ENCODE measurements around the gene USP30. TPM values are rescaled to one million over a fixed set of nuclear protein-coding genes. Genes with fewer than 3 reads are reported as not detected.

The USP30 gene
- polyA plus RNA-seq, 3 donors from 2014 or later = 10.2 to 17.5 (median 12.8) TPM

DNA sequence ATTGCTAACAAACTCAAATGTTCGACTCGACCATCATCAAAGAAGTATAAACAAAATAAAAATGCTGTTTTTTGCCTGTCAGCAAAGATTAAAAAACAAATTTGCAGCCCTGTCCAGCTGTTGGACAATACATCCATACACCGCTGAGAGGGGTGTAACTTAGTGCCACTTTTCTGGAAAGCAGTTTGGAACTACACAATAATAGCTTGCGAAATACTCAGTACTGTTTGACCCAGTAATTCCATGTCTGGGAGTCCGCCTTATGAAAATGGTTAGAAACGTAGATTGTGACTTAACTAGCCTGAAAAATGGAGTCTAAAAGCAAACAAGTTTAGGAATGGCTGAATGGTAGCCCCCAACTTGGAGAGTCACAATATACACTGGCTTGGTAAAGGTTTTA is 6.4 kb downstream of the USP30 start:
- H3K9me3 Mint-ChIP-seq = no peaks in the 10 kb centered on the region
- peaks cover 14 to 19% (median 15%) of the 10 kb centered on the region in 3 donors for H3K36me3 Mint-ChIP-seq
- H3K4me1 Mint-ChIP-seq = peaks cover 8 to 10% of the 10 kb centered on the region in 2 donors
- no peak for DNase-seq
- H3K27me3 Mint-ChIP-seq (ENCODE audit: low read depth in 3 of 3) = no peaks in the 10 kb centered on the region
- H3K4me3 Mint-ChIP-seq = no peak overlapping the region
- no peak overlapping the region for H3K27ac Mint-ChIP-seq

DNA sequence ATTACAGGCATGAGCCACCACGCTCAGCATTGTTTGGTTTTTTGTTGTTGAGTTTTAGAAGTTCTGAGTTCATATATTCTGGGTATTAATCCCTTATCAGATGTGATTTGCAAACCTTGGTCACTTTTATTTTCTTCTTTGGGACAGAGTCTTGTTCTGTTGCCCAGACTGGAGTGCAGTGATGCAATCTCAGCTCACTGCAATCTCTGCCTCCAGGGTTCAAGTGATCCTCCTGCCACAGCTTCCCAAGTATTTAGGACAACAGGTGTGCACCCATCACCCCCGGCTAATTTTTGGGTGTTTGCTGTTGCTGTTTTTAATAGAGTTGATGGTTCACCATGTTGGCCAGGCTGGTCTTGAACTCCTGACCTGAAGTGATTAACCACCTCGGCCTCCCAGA is 11.8 kb downstream of the USP30 start:
- no peak overlapping the region for H3K27ac Mint-ChIP-seq
- H3K4me1 Mint-ChIP-seq = no peaks in the 10 kb centered on the region
- H3K4me3 Mint-ChIP-seq = no peak overlapping the region
- H3K36me3 Mint-ChIP-seq = peaks cover 12 to 27% (median 14%) of the 10 kb centered on the region in 3 donors
- no peak for DNase-seq
- H3K9me3 Mint-ChIP-seq = no peaks in the 10 kb centered on the region
- H3K27me3 Mint-ChIP-seq (ENCODE audit: low read depth in 3 of 3) = no peaks in the 10 kb centered on the region

DNA sequence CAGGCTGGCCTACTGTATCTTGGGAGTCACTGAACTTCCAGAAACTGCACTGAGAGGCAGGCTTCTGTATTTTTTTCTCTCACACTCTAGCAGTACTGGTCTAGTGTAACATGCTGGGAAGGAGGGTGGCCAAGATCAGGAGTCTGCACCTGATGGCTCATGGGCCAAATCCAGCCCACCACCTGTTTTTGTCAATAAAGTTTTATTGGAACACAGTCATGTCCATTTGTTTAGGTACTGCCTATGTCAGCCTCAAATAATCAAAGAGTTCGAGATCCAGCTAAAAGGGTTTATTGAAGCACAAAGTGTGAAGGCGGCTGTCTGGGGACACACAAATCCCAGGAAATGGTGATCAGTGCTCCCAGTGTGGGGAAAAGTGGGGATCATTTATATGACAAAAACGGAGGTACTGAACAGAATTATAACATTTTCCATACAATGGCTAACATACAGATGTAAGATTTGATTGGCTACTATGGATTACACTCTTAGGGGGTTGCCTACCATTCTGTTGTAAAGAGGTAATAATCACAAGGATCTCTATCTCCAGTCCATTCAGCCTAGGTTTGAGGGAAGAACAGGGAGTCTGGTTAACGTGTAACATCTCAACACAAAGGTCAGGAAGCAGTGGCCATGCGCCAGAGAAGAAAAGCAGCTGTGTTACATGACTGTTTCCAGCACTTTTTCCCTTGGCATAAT is 12.9 kb downstream of the USP30 start:
- Mint-ChIP-seq H3K27ac (peak overlapping the region in 1 of 6 donors; percentile 37), H3K4me1 (no peaks in the 10 kb centered on the region), H3K9me3 (no peaks in the 10 kb centered on the region), H3K4me3 (no peak overlapping the region), H3K27me3 (ENCODE audit: low read depth in 3 of 3) (no peaks in the 10 kb centered on the region), H3K36me3 (peaks cover 16 to 33% (median 25%) of the 10 kb centered on the region in 3 donors)
- no peak for DNase-seq

DNA sequence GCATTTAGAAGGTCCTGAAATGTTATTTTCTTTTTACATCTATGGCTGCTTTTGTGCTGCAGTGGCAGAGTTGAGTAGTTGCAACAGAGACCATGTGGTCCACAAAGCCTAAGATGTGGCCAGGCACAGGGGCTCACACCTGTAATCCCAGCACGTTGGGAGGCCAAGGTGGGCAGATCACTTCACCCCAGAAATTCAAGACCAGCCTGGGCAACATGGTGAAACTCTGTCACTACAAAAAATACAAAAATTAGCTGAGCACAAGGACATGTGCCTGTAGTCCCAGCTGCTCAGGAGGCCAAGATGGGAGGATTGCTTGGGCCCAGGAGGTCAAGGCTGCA is 13.4 kb downstream of the USP30 start:
- Mint-ChIP-seq H3K4me3 (no peak overlapping the region), H3K27ac (no peak overlapping the region), H3K36me3 (peaks cover 16 to 37% (median 31%) of the 10 kb centered on the region in 3 donors), H3K4me1 (no peaks in the 10 kb centered on the region), H3K27me3 (ENCODE audit: low read depth in 3 of 3) (no peaks in the 10 kb centered on the region), H3K9me3 (no peaks in the 10 kb centered on the region)
- no peak for DNase-seq

DNA sequence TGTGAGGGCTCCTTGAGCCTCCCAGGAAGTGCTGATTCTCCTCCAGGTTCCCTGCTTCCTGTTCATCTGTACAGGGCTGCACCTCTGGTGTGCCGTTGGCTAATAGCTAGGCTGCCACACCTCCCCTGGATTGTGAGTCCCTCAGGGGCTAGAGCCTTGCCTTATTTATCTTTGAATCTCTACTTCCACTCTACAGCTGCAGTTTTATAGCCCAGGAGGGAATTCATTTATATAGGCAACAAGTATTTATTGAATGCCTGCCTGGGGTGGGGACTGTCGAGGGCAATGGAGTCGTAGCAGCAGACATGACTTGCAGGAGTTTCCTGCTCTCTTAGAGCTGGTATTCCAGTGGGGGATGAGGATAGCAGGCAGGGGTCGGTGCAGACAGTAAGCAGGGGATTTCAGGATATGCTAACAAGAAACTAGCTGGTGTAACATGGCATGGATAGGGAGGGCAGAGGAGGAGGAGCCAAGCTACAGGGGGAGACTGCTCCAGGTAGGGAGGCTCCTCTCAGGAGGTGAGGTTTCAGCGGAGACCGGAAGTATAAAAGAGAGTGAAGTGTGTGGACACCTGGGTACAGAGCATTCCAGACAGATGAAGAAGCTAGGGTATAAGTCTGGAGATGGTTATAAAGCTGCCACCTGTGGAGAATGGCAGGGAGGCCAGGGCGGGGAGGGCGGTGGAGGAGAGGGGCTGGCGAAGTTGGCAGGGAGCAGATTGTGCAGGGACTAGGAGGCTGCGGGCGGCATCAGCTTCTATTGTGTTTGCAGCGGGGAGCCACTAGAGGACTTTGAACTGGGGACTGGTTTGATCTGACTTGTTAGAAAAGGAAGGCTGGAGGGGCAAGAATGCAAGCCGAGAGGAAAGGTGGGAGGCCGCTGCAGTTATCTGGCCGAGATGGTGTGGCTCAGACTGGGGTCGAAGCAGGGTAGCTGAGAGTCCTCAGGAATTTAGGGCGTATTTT is 17.2 kb downstream of the USP30 start:
- H3K36me3 Mint-ChIP-seq = peaks cover 26 to 55% (median 40%) of the 10 kb centered on the region in 3 donors
- DNase-seq = no peak
- H3K4me1 Mint-ChIP-seq = no peaks in the 10 kb centered on the region
- no peaks in the 10 kb centered on the region for H3K27me3 Mint-ChIP-seq (ENCODE audit: low read depth in 3 of 3)
- peak overlapping the region in 1 of 6 donors; percentile 12 for H3K27ac Mint-ChIP-seq
- H3K4me3 Mint-ChIP-seq = no peak overlapping the region
- no peaks in the 10 kb centered on the region for H3K9me3 Mint-ChIP-seq

DNA sequence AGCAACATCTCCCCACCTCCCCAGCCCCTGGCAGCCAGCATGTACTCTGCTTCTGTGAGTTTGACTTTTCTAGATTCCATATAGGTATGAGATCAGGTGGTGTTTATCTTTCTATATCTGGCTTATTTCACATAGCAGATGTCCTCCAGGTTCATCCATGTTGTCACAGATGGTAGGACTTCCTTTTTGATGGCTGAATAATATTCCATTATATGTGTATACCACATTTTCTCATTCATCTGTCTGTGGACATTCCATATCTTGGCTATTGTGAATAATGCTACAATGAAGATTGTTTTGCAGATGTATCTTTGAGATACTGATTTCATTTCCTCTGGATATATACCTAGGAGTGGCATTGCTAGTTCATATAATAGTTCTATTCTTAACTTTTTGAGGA is 22.5 kb downstream of the USP30 start:
- no peaks in the 10 kb centered on the region for H3K27me3 Mint-ChIP-seq (ENCODE audit: low read depth in 3 of 3)
- no peak for DNase-seq
- no peak overlapping the region for H3K27ac Mint-ChIP-seq
- H3K36me3 Mint-ChIP-seq = peaks cover 47 to 81% (median 68%) of the 10 kb centered on the region in 3 donors
- no peaks in the 10 kb centered on the region for H3K4me1 Mint-ChIP-seq
- H3K4me3 Mint-ChIP-seq = no peak overlapping the region
- H3K9me3 Mint-ChIP-seq = peaks cover 0 to 6% (median 3%) of the 10 kb centered on the region in 6 donors

DNA sequence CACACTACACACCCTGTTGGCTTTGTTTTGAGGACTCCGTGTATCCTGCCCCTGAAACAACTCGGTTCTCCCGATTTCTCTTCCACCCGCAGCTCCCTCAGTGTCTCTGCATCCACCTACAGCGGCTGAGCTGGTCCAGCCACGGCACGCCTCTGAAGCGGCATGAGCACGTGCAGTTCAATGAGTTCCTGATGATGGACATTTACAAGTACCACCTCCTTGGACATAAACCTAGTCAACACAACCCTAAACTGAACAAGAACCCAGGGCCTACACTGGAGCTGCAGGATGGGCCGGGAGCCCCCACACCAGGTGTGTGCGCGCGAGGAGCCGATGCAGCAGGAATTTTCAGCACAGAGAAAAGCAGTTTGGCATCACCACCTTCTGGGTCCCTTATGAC is 30.4 kb downstream of the USP30 start:
- peaks cover 0 to 6% (median 3%) of the 10 kb centered on the region in 6 donors for H3K9me3 Mint-ChIP-seq
- H3K4me1 Mint-ChIP-seq = no peaks in the 10 kb centered on the region
- H3K4me3 Mint-ChIP-seq = no peak overlapping the region
- peaks cover 37 to 81% (median 45%) of the 10 kb centered on the region in 3 donors for H3K36me3 Mint-ChIP-seq
- DNase-seq = no peak
- peaks cover 0 to 3% (median 0%) of the 10 kb centered on the region in 3 donors for H3K27me3 Mint-ChIP-seq (ENCODE audit: low read depth in 3 of 3)
- H3K27ac Mint-ChIP-seq = no peak overlapping the region

DNA sequence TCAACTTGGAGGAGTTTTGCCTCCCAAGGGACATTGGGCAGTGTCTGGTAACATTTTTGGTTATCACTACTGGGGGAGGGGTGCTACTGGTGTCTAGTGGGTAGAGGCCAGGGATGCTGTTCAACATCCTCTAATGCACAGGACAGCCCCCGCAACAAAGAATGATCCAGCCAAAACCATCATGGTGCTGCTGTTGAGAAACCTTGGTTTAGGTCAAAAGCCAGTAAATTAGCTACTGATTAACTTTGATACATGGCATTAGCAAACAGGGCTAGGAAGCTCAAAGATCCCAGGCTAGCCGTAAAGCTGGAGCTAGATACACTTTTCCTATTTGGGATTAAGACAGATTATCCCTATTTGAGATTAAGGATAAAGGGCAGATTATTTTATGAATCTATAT is 32.0 kb downstream of the USP30 start:
- H3K9me3 Mint-ChIP-seq = peaks cover 0 to 3% (median 0%) of the 10 kb centered on the region in 6 donors
- H3K36me3 Mint-ChIP-seq = peaks cover 26 to 74% (median 36%) of the 10 kb centered on the region in 3 donors
- H3K27me3 Mint-ChIP-seq (ENCODE audit: low read depth in 3 of 3) = peaks cover 0 to 3% (median 2%) of the 10 kb centered on the region in 3 donors
- no peaks in the 10 kb centered on the region for H3K4me1 Mint-ChIP-seq
- no peak overlapping the region for H3K27ac Mint-ChIP-seq
- DNase-seq = no peak
- H3K4me3 Mint-ChIP-seq = no peak overlapping the region

DNA sequence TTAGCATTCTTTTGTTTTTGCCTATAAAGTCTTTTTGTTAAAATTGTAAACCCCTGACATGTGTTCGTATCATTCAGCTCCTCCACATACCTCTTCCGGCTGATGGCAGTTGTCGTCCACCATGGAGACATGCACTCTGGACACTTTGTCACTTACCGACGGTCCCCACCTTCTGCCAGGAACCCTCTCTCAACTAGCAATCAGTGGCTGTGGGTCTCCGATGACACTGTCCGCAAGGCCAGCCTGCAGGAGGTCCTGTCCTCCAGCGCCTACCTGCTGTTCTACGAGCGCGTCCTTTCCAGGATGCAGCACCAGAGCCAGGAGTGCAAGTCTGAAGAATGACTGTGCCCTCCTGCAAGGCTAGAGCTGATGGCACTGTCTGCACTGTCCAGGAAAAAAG is 33.2 kb downstream of the USP30 start:
- Mint-ChIP-seq H3K27me3 (ENCODE audit: low read depth in 3 of 3) (peaks cover 0 to 3% (median 2%) of the 10 kb centered on the region in 3 donors), H3K27ac (peak overlapping the region in 1 of 6 donors; percentile 39), H3K4me1 (no peaks in the 10 kb centered on the region), H3K4me3 (no peak overlapping the region), H3K9me3 (no peaks in the 10 kb centered on the region), H3K36me3 (peaks cover 14 to 65% (median 27%) of the 10 kb centered on the region in 3 donors)
- DNase-seq = no peak

DNA sequence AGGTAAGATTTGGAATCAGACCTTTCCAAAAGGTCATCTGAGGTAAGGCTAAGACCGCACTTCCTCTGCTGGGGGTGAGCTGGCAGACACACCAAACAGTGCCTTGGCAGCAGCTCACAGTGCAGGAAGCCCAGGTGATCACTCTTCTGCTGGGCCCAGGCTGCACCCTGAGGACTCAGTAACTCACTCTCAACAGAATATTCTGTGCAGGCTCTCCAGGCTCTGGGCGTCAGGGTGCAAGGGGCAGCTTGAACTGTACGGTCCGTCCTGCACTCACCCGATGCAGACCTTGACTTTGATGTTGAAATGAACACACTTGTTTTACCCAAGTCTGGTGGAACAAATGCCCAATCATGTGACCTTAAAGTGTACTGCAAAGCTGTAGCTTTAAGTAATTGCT is 34.9 kb downstream of the USP30 start:
- no peak overlapping the region for H3K4me3 Mint-ChIP-seq
- peaks cover 0 to 2% (median 0%) of the 10 kb centered on the region in 3 donors for H3K27me3 Mint-ChIP-seq (ENCODE audit: low read depth in 3 of 3)
- no peaks in the 10 kb centered on the region for H3K9me3 Mint-ChIP-seq
- peak overlapping the region in 2 of 6 donors; percentile 30 to 35 for H3K27ac Mint-ChIP-seq
- H3K4me1 Mint-ChIP-seq = peaks cover 7% of the 10 kb centered on the region in 2 donors
- no peak for DNase-seq
- peaks cover 12 to 51% (median 14%) of the 10 kb centered on the region in 3 donors for H3K36me3 Mint-ChIP-seq

DNA sequence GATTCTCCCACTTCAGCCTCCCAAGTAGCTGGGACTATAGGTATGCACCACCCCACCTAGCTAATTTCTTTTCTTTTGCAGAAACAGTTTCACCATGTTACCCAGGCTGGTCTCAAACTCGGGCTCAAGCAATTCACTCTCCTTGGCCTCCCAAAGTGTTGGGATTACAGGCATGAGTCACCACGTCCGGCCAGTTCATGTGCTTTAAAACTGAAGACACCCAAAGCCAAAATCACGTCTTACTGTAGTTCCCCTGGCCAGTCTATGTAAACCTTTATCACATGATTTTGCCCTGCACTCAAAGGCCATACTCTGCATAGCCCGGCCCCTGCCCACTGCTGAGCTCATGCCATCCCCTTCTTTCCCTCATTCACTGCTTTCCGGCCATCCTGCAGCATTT is 36.4 kb downstream of the USP30 start:
- peaks cover 7 to 37% (median 7%) of the 10 kb centered on the region in 3 donors for H3K36me3 Mint-ChIP-seq
- no peak overlapping the region for H3K4me3 Mint-ChIP-seq
- peaks cover 23% of the 10 kb centered on the region in 2 donors for H3K4me1 Mint-ChIP-seq
- peak overlapping the region in 5 of 6 donors; percentile 22 to 72 (median 52) for H3K27ac Mint-ChIP-seq
- peaks cover 5 to 13% (median 7%) of the 10 kb centered on the region in 3 donors for H3K27me3 Mint-ChIP-seq (ENCODE audit: low read depth in 3 of 3)
- no peaks in the 10 kb centered on the region for H3K9me3 Mint-ChIP-seq
- no peak for DNase-seq

DNA sequence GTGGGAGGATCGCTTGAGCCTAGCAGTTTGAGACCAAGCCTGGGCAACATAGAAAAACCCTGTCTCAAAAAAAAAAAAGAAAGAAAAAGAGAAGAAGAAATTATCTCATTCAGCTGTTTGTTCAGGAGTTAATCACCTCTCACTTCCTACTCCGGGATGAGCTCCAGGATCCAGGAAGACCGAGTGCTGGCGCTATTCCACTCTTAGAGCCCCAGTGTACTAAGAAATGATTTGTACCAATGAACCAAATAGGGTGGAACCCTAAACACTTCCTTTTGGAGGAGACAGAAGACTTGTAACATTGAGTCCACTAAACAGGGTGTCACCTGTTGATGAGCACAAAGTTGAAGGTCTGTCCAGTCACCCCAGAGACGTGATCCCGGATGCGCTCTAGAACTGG is 37.3 kb downstream of the USP30 start:
- no peak for DNase-seq
- Mint-ChIP-seq H3K27ac (peak overlapping the region in 5 of 6 donors; percentile 22 to 80 (median 64)), H3K27me3 (ENCODE audit: low read depth in 3 of 3) (peaks cover 5 to 13% (median 8%) of the 10 kb centered on the region in 3 donors), H3K4me1 (peaks cover 24 to 31% of the 10 kb centered on the region in 2 donors), H3K4me3 (no peak overlapping the region), H3K36me3 (peaks cover 7 to 31% (median 7%) of the 10 kb centered on the region in 3 donors), H3K9me3 (no peaks in the 10 kb centered on the region)

DNA sequence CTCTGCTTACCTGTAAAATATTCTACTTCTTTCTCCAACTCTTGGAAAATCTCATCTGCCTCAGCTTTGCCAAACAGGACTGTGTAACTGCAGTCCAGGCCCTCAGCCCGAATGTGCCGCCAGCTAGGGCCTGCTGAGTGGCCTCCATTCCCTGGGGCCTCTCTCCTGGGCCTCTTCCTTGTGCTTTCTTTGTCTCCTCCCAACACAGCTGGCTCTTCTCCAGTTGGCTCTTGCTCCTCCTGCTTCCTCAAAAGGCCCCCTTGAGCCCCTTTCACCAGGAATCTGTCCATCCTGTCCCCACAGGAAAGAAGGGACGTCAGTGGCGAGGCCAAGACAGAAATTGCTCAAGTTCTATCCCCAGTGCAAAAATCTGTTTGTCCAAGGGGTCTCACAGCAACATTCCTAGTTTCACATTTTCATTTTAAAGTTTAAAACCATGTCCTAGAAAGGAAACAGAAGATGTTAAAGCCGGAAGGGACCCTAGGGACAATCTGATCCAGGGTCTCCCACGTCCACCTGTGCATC is 40.2 kb downstream of the USP30 start:
- Mint-ChIP-seq H3K36me3 (peaks cover 0 to 9% (median 0%) of the 10 kb centered on the region in 3 donors), H3K9me3 (no peaks in the 10 kb centered on the region), H3K27me3 (ENCODE audit: low read depth in 3 of 3) (peaks cover 5 to 13% (median 8%) of the 10 kb centered on the region in 3 donors), H3K4me1 (peaks cover 24 to 32% of the 10 kb centered on the region in 2 donors), H3K27ac (peak overlapping the region; percentile 94 to 98 (median 96)), H3K4me3 (peak overlapping the region; percentile 83 to 90 (median 89))
- DNase-seq = no peak
